Kidney (tissue), 14 donors: ENCODE results near the gene CCPG1. TPM values are rescaled to one million over a fixed set of nuclear protein-coding genes. Genes with fewer than 3 reads are reported as not detected.

Source experiments
- DNase-seq, 5 donors: peaks; one replicate each; pipeline ENCODE4 v3.0.0-alpha.2; 2013 to 2020
- FAIRE-seq: peaks from 2 replicates; lab custom pipeline; 2012; peaks lifted over from hg19 to GRCh38; lab: Jason Lieb, UNC
- H3K27ac ChIP-seq, 2 donors: one replicate each; pipeline ENCODE4 v1.7.0; 2013; ENCODE audit warnings: low read depth in 2 of 2, low read length in 2 of 2, inconsistent platforms in 1 of 2
- H3K27me3 ChIP-seq: one replicate; pipeline ENCODE4 v1.7.1; 2013; ENCODE audit warnings: low read length, inconsistent platforms; ENCODE audit not compliant: control insufficient read depth, insufficient read depth
- H3K36me3 ChIP-seq, 3 donors: one replicate each; pipeline versions ENCODE4 v1.7.0 to v1.7.1; 2013; ENCODE audit warnings: low read length in 3 of 3, control low read depth in 1 of 3, inconsistent platforms in 1 of 3; ENCODE audit not compliant: insufficient read depth in 3 of 3, control insufficient read depth in 2 of 3
- H3K4me1 ChIP-seq, 3 donors: one replicate each; pipeline versions ENCODE4 v1.7.0 to v1.7.1; 2013; ENCODE audit warnings: low read length in 3 of 3, inconsistent platforms in 1 of 3, low read depth in 1 of 3; ENCODE audit not compliant: control insufficient read depth in 2 of 3, insufficient read depth in 2 of 3
- H3K4me3 ChIP-seq, 3 donors: one replicate each; pipeline versions ENCODE4 v1.7.0 to v1.8.1; 2013; ENCODE audit warnings: low read length in 3 of 3, control low read depth in 1 of 3, inconsistent platforms in 1 of 3
- H3K9ac ChIP-seq, 3 donors: one replicate each; pipeline versions ENCODE4 v1.7.0 to v1.7.1; 2013; ENCODE audit warnings: low read length in 3 of 3, control low read depth in 1 of 3, inconsistent platforms in 1 of 3
- H3K9me3 ChIP-seq, 3 donors: one replicate each; pipeline versions ENCODE4 v1.7.0 to v1.7.1; 2013; ENCODE audit warnings: low read length in 3 of 3, control low read depth in 1 of 3, inconsistent platforms in 1 of 3; ENCODE audit not compliant: control insufficient read depth in 2 of 3, insufficient read depth in 1 of 3
- CTCF ChIP-seq: IDR thresholded peaks from 3 replicates; pipeline ENCODE4 v1.5.1; 2012; ENCODE audit warnings: mild to moderate bottlenecking, moderate library complexity, borderline replicate concordance; ENCODE audit not compliant: insufficient read depth; ENCODE audit errors: extremely low read depth
- intact Hi-C: fragments of 100-400 bp; cut with DNase I; formaldehyde crosslinking; loops from one replicate; pipeline ENCODE4 v1.11.1; 2022
- microRNA-seq: library from miRNA; unstranded; fragments of <30 nt; microRNA quantifications from one replicate; pipeline ENCODE4 v1.2.0, GENCODE V29; 2020
- polyA plus RNA-seq: library from polyadenylated mRNA; stranded (reverse); fragments of 350-450 nt; fragmentation: Illumina TruSeq; extraction: RNeasy Lipid Tissue Mini Kit (QIAGEN cat#74804); gene quantifications from one replicate; pipeline ENCODE4 v1.2.3, GENCODE V29; 2014; ENCODE audit warnings: low read depth, low replicate concordance; ENCODE audit not compliant: insufficient read depth
- total RNA-seq: library from RNA; stranded (reverse); fragmentation: NEBNext Ultra II Directional; extraction: Animal tissue kit (Norgen Biotek cat#: 25700); gene quantifications from one replicate; pipeline ENCODE4 v1.2.1, GENCODE V29; 2021
- donor health status: control.
- donor health status: control.
- donor health status: control.
- donor health status: control.
- donor health status: control.
- donor health status: DM: yes; HTN: yes; CAD: no.
- donor health status: Normal renal cell carcinoma (clear cell type).

Gene CCPG1
- total and polyA plus RNA-seq, 2 donors from 2014 or later, result 44.4 to 93.8 TPM

- peak within 1 kb of the TSS; percentile 96 to 100 (median 100) for H3K4me3 ChIP-seq
- intact Hi-C loops, result no loop called here
- TF ChIP-seq CTCF, result no peak
- H3K9ac ChIP-seq, result peak within 1 kb of the TSS; percentile 93 to 99 (median 99)
- H3K9me3 ChIP-seq, result no peaks in the 10 kb centered on the region
- H3K36me3 ChIP-seq, result no peaks in the 10 kb centered on the region
- peak within 1 kb of the TSS; percentile 90 to 94 for H3K27ac ChIP-seq
- H3K27me3 ChIP-seq, result no peaks in the 10 kb centered on the region
- peaks cover 0 to 7% (median 3%) of the 10 kb centered on the region in 3 donors for H3K4me1 ChIP-seq
- DNase-seq (peak; percentile 92 to 96 (median 95)), FAIRE-seq (no peak)
Observed at GRCh38 chr15:55318588-55319494, 89.3 kb downstream of the CCPG1 start, which contains the start of the genes PIGB and PIGBOS1. PIGB (plus strand) TSS chr15:55319222; CDS start chr15:55319251, 29 bp downstream. PIGBOS1 (minus strand) TSS chr15:55319123; CDS start chr15:55317792, 1,331 bp downstream.

Small RNAs within 50 kb of the gene (microRNA-seq; reads per million reads assigned to microRNA genes)
- 79.8 reads per million, percentile 49 among the genes with 10 or more reads in this experiment for gene MIR628

Other genes starting within 250 kb of the CCPG1 start
- gene RSL24D1, start 211.4 kb downstream of the CCPG1 start, total RNA-seq, result 60.4 TPM
- 52.7 TPM for gene RSL24D1, start 211.4 kb downstream of the CCPG1 start, polyA plus RNA-seq
- 45.8 TPM for gene RAB27A, start 118.5 kb downstream of the CCPG1 start, total RNA-seq
- gene RAB27A, start 118.5 kb downstream of the CCPG1 start, polyA plus RNA-seq, result 10.1 TPM
- gene PIGBOS1, start 89.2 kb downstream of the CCPG1 start, total RNA-seq, result 15.9 TPM
- 21.0 TPM for gene PIGBOS1, start 89.2 kb downstream of the CCPG1 start, polyA plus RNA-seq
- 17.6 TPM for gene PIGB, start 89.1 kb downstream of the CCPG1 start, total RNA-seq
- gene PIGB, start 89.1 kb downstream of the CCPG1 start, polyA plus RNA-seq, result 17.4 TPM
- 2.7 TPM for gene PIERCE2, start 136 bp upstream of the CCPG1 start, total RNA-seq
- 9.6 TPM for gene PIERCE2, start 136 bp upstream of the CCPG1 start, polyA plus RNA-seq
- 4.6 TPM for gene DNAAF4, start 99.9 kb upstream of the CCPG1 start, total RNA-seq
- gene DNAAF4, start 99.9 kb upstream of the CCPG1 start, polyA plus RNA-seq, result 6.7 TPM
- gene PYGO1, start 180.0 kb upstream of the CCPG1 start, total RNA-seq, result 3.7 TPM
- gene PYGO1, start 180.0 kb upstream of the CCPG1 start, polyA plus RNA-seq, result 0.49 TPM